Measurements from ENCODE around the gene NAT9.

The NAT9 gene

DNA sequence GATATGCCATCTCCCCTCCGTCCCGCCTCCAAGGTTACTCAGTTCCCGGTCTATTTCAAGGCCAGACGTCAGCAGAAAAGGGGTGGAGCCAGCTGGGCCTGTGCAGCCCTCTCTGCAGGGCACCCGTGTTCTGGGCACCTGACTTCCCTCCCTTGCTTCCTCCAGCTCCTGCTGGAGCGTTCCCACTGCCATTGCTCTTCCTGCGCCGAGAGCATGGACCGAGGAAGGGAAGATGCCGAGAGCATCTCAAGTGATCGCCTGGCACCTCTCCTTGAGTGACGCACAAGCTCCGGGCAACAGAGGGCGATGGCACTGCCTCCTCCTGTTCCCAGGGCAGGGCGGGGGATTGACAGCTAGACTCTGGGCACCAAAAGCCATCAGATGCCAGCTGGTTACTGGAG, 29.4 kb upstream of the NAT9 start:
- Histone ChIP-seq H3K27me3 (ENCODE audit: control insufficient read depth, insufficient read depth, low read length, poor library complexity, severe bottlenecking) (no peaks in the 10 kb centered on the region), H3K9me3 (ENCODE audit: control insufficient read depth, low read length) (no peaks in the 10 kb centered on the region), H3K36me3 (ENCODE audit: control insufficient read depth, insufficient read depth, low read length) (no peaks in the 10 kb centered on the region), H3K27ac (ENCODE audit: insufficient read depth, low read depth, low read length, poor library complexity, severe bottlenecking) (no peak overlapping the region), H3K4me3 (ENCODE audit: insufficient read depth, low read depth, low read length) (no peak overlapping the region), H3K4me1 (ENCODE audit: control insufficient read depth, insufficient read depth, low read length) (no peaks in the 10 kb centered on the region)
- 85 to 86% methylated on average over 15 of the region's 15 CpGs for WGBS, 2 experiments

DNA sequence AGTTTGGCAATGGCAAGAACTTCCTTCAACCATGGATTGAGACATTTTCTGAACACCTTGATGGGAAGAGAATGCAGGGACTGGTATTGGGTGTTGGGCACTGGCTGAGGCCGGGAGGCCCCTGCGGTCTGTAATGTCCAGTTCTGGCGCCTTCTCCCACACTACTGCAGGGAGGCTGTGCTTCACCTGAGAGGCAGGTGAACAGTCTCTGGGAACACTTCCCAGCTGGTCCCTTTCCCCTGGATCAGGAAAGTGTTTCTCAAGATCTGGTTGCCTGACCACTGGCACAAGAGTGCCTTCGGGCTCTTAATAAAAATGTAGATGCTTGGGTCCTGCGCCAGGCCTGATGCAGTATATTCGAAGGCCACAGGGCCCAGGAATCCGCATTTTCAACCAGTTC, 28.5 kb upstream of the NAT9 start:
- no peaks in the 10 kb centered on the region for H3K27me3 ChIP-seq (ENCODE audit: control insufficient read depth, insufficient read depth, low read length, poor library complexity, severe bottlenecking)
- H3K4me1 ChIP-seq (ENCODE audit: control insufficient read depth, insufficient read depth, low read length) = no peaks in the 10 kb centered on the region
- H3K4me3 ChIP-seq (ENCODE audit: insufficient read depth, low read depth, low read length) = no peak overlapping the region
- WGBS, 2 experiments = 88 to 90% methylated on average over 7 of the region's 7 CpGs
- H3K36me3 ChIP-seq (ENCODE audit: control insufficient read depth, insufficient read depth, low read length) = no peaks in the 10 kb centered on the region
- no peak overlapping the region for H3K27ac ChIP-seq (ENCODE audit: insufficient read depth, low read depth, low read length, poor library complexity, severe bottlenecking)
- H3K9me3 ChIP-seq (ENCODE audit: control insufficient read depth, low read length) = no peaks in the 10 kb centered on the region

DNA sequence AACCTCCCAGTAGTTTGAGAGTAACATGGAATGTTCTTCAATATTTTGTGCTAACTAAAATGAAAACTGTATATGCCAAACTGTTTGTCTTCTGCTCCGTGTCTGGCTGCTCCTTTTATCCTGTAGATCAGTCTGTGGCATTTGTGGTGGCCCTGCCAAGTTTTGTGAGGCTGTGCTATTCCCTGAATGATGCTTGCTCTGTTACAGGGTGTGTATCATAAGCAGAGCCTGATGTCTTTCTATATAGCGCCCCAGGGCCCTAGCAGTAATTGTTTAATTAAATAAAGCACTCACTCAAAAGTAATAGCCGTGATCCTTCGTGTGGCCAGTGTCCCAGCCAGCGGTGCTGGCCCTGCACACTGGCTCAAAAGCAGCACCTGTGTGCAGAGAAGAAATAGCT, 27.8 kb upstream of the NAT9 start:
- H3K27me3 ChIP-seq (ENCODE audit: control insufficient read depth, insufficient read depth, low read length, poor library complexity, severe bottlenecking) = no peaks in the 10 kb centered on the region
- H3K9me3 ChIP-seq (ENCODE audit: control insufficient read depth, low read length) = no peaks in the 10 kb centered on the region
- no peaks in the 10 kb centered on the region for H3K4me1 ChIP-seq (ENCODE audit: control insufficient read depth, insufficient read depth, low read length)
- H3K4me3 ChIP-seq (ENCODE audit: insufficient read depth, low read depth, low read length) = no peak overlapping the region
- H3K27ac ChIP-seq (ENCODE audit: insufficient read depth, low read depth, low read length, poor library complexity, severe bottlenecking) = no peak overlapping the region
- WGBS, 2 experiments = 91 to 95% methylated on average over 5 of the region's 5 CpGs
- no peaks in the 10 kb centered on the region for H3K36me3 ChIP-seq (ENCODE audit: control insufficient read depth, insufficient read depth, low read length)

DNA sequence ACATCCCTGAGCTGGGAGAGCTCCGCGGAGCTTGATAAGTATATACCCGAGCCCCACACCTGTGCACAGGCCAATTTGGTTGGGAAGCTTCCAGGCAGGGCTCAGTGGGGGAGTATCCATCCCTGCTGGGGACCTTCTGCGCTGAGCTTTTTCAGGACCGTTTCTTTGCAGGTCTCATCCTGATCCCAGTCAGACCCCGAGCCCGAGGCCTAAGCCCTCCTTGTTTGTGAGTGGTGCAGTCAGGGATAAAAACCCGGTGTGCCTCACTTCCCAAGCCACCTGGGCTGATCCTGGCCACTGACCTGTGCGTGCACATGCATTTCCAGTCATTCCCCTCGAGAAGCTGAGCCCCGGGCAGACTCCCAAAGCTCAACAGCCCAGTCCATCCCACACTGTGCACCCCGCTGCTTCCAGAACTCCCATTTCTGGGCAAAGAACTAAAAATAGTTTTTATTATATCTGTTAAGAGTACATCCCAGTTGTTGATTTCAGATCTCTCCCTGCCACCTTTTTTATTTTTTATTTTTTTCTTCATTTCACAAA, 27.3 kb upstream of the NAT9 start:
- Histone ChIP-seq H3K4me1 (ENCODE audit: control insufficient read depth, insufficient read depth, low read length) (no peaks in the 10 kb centered on the region), H3K36me3 (ENCODE audit: control insufficient read depth, insufficient read depth, low read length) (no peaks in the 10 kb centered on the region), H3K27me3 (ENCODE audit: control insufficient read depth, insufficient read depth, low read length, poor library complexity, severe bottlenecking) (no peaks in the 10 kb centered on the region), H3K9me3 (ENCODE audit: control insufficient read depth, low read length) (no peaks in the 10 kb centered on the region), H3K4me3 (ENCODE audit: insufficient read depth, low read depth, low read length) (no peak overlapping the region), H3K27ac (ENCODE audit: insufficient read depth, low read depth, low read length, poor library complexity, severe bottlenecking) (no peak overlapping the region)
- WGBS, 2 experiments = 91 to 93% methylated on average over 11 to 12 of the region's 12 CpGs

DNA sequence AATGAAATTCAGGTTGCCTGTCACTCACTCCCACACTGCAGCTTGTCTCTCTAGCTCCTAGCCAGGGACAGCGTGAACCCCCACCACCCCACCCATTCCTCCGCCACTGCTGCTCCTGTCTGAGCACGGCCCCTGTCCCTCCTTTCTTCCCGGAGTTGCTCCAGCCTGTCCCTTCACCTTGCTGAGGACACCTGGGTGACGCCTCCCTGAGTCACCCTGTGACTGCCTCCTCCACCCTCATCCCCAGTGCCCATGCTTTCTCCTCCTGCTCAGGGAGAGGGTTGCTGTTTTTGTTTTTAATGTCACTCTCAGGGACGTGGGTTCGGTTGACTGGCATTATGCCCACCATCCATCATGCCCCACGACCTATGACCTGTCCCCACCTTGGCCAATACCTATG, 25.8 kb upstream of the NAT9 start:
- H3K4me1 ChIP-seq (ENCODE audit: control insufficient read depth, insufficient read depth, low read length) = no peaks in the 10 kb centered on the region
- no peak overlapping the region for H3K27ac ChIP-seq (ENCODE audit: insufficient read depth, low read depth, low read length, poor library complexity, severe bottlenecking)
- no peak overlapping the region for H3K4me3 ChIP-seq (ENCODE audit: insufficient read depth, low read depth, low read length)
- WGBS, 2 experiments = 82 to 85% methylated on average over 8 of the region's 8 CpGs
- H3K9me3 ChIP-seq (ENCODE audit: control insufficient read depth, low read length) = no peaks in the 10 kb centered on the region
- peaks cover 2% of the 10 kb centered on the region for H3K36me3 ChIP-seq (ENCODE audit: control insufficient read depth, insufficient read depth, low read length)
- no peaks in the 10 kb centered on the region for H3K27me3 ChIP-seq (ENCODE audit: control insufficient read depth, insufficient read depth, low read length, poor library complexity, severe bottlenecking)

DNA sequence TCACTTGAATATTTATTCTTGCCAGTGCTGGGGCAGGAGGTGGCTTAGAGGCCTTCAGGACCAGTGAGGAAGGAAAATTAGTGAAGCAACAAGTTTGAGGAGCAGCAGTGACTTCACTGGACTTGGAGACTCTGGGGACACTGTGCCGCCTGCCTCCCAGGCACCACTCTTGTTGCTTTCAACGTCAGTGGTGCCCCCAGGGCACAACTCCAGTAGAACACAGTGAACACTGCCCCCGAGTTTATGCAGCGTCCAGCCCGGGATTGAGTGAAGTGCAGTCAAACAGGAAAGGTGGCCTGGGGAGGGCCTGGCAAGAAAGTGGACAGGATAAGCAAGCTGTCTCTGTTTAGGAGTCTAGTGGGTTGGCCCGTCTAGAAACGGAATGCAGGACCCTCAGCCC, 24.4 kb upstream of the NAT9 start:
- Histone ChIP-seq H3K4me3 (ENCODE audit: insufficient read depth, low read depth, low read length) (no peak overlapping the region), H3K36me3 (ENCODE audit: control insufficient read depth, insufficient read depth, low read length) (peaks cover 5% of the 10 kb centered on the region), H3K27me3 (ENCODE audit: control insufficient read depth, insufficient read depth, low read length, poor library complexity, severe bottlenecking) (no peaks in the 10 kb centered on the region), H3K9me3 (ENCODE audit: control insufficient read depth, low read length) (no peaks in the 10 kb centered on the region), H3K4me1 (ENCODE audit: control insufficient read depth, insufficient read depth, low read length) (no peaks in the 10 kb centered on the region), H3K27ac (ENCODE audit: insufficient read depth, low read depth, low read length, poor library complexity, severe bottlenecking) (no peak overlapping the region)
- 95% methylated on average over 7 of the region's 7 CpGs for WGBS, 2 experiments

DNA sequence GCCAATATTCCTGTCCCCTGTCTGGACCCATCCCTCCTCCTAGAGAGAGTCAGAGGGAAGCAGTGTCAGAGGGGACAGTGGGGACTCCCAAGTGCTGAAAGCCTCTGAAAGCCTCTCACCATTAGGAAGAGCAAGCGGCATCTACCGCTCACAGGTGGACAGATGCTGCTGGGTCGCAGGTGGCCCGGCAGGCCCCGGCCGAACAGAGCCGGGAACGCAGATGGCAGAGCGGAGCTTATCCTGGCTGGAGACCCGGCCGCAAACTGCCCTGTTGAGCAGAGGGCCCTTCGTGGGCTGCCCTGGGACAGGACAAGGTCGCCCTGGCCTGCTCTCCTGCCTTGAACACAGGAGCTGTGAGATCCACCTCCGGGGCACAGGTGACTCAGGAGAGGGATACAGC, 23.0 kb upstream of the NAT9 start:
- Histone ChIP-seq H3K27ac (ENCODE audit: insufficient read depth, low read depth, low read length, poor library complexity, severe bottlenecking) (no peak overlapping the region), H3K9me3 (ENCODE audit: control insufficient read depth, low read length) (no peaks in the 10 kb centered on the region), H3K4me3 (ENCODE audit: insufficient read depth, low read depth, low read length) (no peak overlapping the region), H3K27me3 (ENCODE audit: control insufficient read depth, insufficient read depth, low read length, poor library complexity, severe bottlenecking) (no peaks in the 10 kb centered on the region), H3K36me3 (ENCODE audit: control insufficient read depth, insufficient read depth, low read length) (peaks cover 13% of the 10 kb centered on the region), H3K4me1 (ENCODE audit: control insufficient read depth, insufficient read depth, low read length) (no peaks in the 10 kb centered on the region)
- WGBS, 2 experiments = 94 to 95% methylated on average over 14 of the region's 14 CpGs

DNA sequence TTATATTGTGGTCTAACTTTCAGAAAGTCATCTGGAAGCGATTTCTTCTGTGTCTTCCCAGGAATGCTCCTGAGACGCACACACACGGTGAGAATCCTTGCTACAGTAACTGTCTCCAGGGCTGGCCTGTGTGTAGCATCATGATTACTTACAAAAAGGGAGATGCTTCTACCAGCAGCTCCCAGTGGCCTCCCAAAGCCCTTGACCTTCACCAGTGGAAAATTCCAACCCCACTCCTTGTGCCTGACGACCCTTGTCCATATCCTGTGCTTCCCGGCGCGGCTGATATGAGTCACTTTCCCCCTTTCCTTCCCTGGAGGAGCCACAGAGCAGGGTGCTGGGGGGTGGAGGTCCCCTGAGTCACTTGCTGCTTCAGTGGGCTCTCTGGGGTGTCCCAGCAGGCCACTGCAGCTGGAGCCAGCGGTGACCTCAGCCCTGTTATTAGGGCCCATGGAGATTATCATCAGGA, 22.1 kb upstream of the NAT9 start:
- Histone ChIP-seq H3K4me1 (ENCODE audit: control insufficient read depth, insufficient read depth, low read length) (no peaks in the 10 kb centered on the region), H3K36me3 (ENCODE audit: control insufficient read depth, insufficient read depth, low read length) (peaks cover 13% of the 10 kb centered on the region), H3K27me3 (ENCODE audit: control insufficient read depth, insufficient read depth, low read length, poor library complexity, severe bottlenecking) (no peaks in the 10 kb centered on the region), H3K9me3 (ENCODE audit: control insufficient read depth, low read length) (no peaks in the 10 kb centered on the region), H3K27ac (ENCODE audit: insufficient read depth, low read depth, low read length, poor library complexity, severe bottlenecking) (no peak overlapping the region), H3K4me3 (ENCODE audit: insufficient read depth, low read depth, low read length) (no peak overlapping the region)
- WGBS, 2 experiments = 93 to 96% methylated on average over 8 of the region's 8 CpGs

DNA sequence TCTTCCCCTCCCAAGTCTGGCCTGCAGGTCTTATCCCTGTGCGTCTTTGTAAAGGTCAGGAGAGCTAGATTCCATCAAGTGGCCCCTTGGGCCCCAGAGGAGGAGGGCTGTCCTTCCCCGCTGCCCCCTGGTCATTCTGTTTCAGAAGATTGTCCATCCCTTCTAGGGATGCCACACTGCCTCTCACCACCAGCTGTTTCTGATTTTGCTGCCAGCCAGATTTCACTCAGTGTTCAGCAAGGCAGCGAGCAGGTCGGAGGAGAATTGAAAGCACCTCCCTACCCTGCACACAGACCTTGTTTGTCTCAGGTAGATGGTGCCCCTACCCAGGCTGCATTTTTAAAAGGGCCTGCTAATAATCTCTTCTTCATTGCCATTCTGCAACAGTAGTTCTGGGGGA, 21.7 kb upstream of the NAT9 start:
- Histone ChIP-seq H3K36me3 (ENCODE audit: control insufficient read depth, insufficient read depth, low read length) (peaks cover 13% of the 10 kb centered on the region), H3K4me3 (ENCODE audit: insufficient read depth, low read depth, low read length) (no peak overlapping the region), H3K27me3 (ENCODE audit: control insufficient read depth, insufficient read depth, low read length, poor library complexity, severe bottlenecking) (no peaks in the 10 kb centered on the region), H3K9me3 (ENCODE audit: control insufficient read depth, low read length) (no peaks in the 10 kb centered on the region), H3K4me1 (ENCODE audit: control insufficient read depth, insufficient read depth, low read length) (no peaks in the 10 kb centered on the region), H3K27ac (ENCODE audit: insufficient read depth, low read depth, low read length, poor library complexity, severe bottlenecking) (no peak overlapping the region)
- WGBS, 2 experiments = 93 to 94% methylated on average over 4 of the region's 4 CpGs

DNA sequence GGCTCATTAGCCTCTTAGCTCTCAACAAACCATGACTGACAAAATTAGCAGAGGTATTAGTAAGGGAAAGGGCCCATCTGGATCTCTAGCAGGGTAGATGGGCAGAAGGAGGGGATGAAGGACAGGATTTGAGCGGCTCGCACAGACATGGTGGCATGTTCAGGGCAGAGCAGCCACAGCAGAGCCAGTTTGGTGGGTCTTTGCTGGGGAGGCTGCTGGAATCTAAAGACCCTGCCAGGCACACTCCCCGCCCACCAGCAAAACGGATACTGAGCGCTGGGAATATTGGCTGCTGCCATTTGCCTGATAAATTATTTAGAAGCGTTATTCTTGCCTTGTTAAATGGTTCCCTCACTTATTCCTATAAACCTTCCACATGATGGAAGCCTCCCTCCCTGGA, 20.7 kb upstream of the NAT9 start:
- H3K36me3 ChIP-seq (ENCODE audit: control insufficient read depth, insufficient read depth, low read length) = peaks cover 13% of the 10 kb centered on the region
- H3K4me1 ChIP-seq (ENCODE audit: control insufficient read depth, insufficient read depth, low read length) = no peaks in the 10 kb centered on the region
- H3K4me3 ChIP-seq (ENCODE audit: insufficient read depth, low read depth, low read length) = no peak overlapping the region
- H3K27ac ChIP-seq (ENCODE audit: insufficient read depth, low read depth, low read length, poor library complexity, severe bottlenecking) = no peak overlapping the region
- H3K27me3 ChIP-seq (ENCODE audit: control insufficient read depth, insufficient read depth, low read length, poor library complexity, severe bottlenecking) = no peaks in the 10 kb centered on the region
- 97 to 98% methylated on average over 6 of the region's 6 CpGs for WGBS, 2 experiments
- H3K9me3 ChIP-seq (ENCODE audit: control insufficient read depth, low read length) = no peaks in the 10 kb centered on the region

DNA sequence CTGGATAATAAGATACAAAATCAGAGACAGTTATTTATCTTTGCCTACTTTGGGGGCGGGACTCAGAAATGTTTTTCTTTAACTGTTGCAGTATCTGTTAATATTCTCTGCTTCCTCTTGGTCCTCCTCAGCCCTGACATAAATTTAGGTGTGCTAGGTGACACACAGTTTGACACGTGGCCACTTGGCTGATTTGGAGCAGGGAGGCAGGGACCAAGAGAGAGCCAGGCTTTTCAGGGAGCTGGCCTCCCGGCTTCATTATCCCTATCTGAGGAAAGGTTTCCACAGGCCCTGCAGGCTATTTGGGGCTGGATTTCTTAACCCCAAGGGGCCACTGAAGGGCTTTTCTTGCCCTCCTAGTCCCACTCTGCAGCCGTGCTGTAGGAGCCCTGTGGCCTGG, 20.1 kb upstream of the NAT9 start:
- Histone ChIP-seq H3K27ac (ENCODE audit: insufficient read depth, low read depth, low read length, poor library complexity, severe bottlenecking) (no peak overlapping the region), H3K4me3 (ENCODE audit: insufficient read depth, low read depth, low read length) (no peak overlapping the region), H3K36me3 (ENCODE audit: control insufficient read depth, insufficient read depth, low read length) (peaks cover 13% of the 10 kb centered on the region), H3K27me3 (ENCODE audit: control insufficient read depth, insufficient read depth, low read length, poor library complexity, severe bottlenecking) (no peaks in the 10 kb centered on the region), H3K9me3 (ENCODE audit: control insufficient read depth, low read length) (no peaks in the 10 kb centered on the region), H3K4me1 (ENCODE audit: control insufficient read depth, insufficient read depth, low read length) (no peaks in the 10 kb centered on the region)
- WGBS, 2 experiments = 91 to 94% methylated on average over 4 of the region's 4 CpGs
